HG03196 (cell line): ENCODE measurements around the gene CDCA5.

Experiments
- ATAC-seq: cut with Tn5 transposase; IDR thresholded peaks from one replicate; pipeline ENCODE4 v1.9.1; 2021; ENCODE audit not compliant: unreplicated experiment

Gene CDCA5

DNA sequence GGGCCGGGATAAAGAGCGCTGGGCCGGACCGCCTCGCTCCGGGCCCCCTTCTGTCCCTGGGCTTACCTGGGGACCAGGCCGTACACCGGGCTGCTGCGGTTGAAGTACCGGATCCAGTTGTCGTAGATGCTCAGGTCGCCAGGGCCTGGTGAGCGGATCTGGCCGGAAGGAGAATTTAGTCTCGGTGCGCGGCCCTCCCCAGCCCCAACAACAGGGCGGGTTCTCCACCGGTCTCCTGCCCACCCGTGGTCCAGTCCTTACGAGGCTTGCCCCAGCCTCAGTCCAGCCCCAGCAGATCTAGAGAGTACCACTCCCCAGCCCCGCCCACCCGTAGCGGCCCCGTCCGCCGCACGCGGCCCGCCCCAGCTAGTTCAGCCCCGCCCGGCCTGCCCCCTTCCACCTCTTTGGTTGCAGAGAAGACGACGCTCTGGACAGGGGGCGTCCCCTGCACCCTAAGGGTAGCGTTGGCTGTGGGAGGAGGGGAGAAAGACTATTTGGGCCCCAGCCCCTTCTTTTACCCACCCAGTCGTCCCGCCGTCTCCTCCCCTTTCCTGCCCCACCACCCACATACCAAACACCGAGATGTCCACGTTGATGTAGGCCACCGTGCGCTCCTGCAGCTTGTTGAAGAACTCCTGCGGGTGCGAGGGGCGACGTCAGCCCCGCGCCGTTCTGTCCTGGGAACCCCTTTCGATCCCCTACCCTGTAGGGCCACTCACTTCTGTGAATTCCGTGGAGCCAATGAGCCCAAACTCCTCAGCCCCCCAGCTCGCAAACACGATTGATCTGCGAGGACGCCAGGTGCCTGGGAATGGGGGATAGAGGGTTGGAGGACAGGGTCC is 36.0 kb downstream of the CDCA5 start:
- ATAC-seq: no peak

DNA sequence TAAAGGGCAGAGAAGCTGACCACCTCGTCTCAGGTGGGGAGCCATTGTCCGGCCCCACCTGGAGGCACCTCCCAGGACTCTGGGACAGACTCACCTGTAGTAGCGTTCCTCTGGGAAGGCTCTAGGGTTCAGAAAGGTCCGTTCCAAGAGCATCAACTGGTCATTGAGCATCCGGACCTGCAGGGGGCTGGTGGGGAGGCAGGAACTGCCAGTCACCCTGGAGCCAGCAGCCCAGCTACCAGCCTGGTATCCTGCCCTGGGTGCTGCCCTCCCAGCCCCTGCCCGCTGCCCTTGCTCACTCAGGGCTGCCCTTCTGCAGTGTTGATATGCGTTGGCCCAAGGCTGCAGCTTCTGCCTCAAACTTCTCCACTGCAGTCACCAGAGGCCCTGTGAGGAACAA is 38.1 kb downstream of the CDCA5 start:
- ATAC-seq: no peak

DNA sequence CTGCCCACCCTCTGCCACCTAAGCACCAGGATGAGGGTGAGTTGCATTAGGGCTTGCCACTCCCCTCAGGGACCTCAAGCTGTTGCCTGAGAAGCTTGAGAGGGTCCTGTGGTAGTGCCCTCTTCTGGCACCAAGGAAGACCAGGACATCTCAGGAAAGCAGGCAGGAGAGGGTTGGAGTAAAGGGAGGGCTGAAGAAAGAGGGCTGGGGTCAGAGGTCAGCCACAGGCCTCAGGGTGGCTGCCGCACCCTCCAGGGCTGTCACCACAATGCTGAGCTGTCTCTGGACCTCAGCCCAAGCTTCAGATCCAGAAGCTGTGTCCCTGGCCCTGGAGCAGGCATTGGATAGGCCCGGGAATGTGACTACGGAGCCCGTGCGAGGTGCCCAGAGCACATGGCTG is 38.8 kb downstream of the CDCA5 start:
- no peak for ATAC-seq

DNA sequence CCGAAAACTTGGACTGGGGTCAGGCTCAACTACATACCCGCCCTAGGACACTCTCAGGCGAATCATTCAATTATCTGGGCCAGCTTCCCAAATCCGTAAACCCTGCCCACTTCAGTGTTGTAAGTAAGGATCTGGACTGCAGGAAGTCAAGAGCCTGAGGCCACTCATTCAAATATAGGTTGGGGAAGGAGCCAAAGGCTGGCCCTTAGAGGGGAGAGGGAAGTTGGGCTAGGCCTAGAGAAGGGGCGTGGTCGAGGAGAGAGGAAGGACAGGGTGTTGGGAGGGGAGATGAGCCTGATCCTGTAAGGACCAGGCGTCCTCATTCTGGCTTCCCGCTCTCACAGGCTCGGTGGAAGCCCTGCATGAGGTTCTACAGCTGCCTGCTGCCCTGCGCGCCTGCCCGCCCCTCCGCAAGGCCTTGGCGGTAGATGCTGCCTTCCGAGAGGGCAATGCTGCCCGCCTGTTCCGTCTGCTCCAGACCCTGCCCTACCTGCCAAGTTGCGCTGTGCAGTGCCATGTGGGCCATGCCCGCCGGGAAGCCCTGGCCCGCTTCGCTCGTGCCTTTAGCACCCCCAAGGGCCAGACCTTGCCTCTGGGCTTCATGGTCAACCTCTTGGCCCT is 39.8 kb downstream of the CDCA5 start:
- no peak for ATAC-seq

DNA sequence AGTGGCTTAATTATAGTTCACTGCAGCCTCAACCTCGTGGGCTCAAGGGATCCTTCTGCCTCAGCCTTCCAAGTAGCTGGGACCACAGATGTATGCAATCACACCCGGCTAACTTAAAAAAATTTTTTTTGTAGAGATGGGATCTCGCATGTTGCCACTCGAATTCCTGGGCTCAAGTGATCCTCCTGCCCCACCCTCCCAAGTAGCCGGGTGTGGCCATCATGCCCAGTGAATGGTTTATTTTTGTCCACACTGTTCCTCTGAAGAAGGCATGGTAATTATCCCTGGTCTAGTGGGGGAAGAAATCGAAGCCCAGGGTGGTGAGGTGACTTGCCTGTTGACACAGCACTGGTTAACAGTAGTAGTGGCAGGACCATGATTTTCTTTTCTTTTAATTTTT is 40.9 kb downstream of the CDCA5 start:
- no peak for ATAC-seq

DNA sequence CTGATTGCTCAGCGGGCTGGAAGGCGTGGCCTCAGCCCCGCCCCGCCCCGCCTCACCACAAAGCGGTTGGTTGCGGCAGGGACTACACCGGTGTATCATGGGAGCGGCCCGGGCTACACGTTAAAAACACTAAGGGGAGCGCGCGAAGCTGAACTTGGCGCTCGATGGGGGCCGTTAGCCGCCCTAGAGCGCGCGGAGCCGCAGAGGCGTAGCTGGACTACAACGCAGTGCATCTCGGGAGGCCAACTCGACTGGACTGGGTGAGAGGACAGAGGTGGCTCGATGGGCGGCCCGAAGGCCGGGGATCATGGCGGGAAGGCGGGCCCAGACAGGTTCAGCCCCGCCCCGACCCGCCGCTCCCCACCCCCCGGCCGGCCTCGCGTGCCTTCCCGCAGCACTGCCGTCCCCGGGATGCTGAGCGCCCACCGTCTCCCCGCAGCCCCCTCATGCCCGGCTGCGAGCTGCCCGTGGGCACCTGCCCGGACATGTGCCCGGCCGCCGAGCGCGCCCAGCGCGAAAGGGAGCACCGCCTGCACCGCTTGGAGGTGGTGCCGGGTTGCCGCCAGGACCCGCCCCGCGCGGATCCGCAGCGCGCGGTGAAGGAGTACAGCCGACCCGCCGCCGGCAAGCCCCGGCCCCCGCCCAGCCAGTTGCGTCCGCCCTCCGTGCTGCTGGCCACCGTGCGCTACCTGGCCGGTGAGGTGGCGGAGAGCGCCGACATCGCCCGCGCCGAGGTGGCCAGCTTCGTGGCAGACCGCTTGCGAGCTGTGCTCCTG is 42.8 kb downstream of the CDCA5 start, which contains the start of gene SAC3D1:
Gene SAC3D1, plus strand, starts transcription at position 364 of the 776 bp plus-strand sequence. Its CDS starts 83 bp downstream, at position 447.
- ATAC-seq: peak; percentile 79

DNA sequence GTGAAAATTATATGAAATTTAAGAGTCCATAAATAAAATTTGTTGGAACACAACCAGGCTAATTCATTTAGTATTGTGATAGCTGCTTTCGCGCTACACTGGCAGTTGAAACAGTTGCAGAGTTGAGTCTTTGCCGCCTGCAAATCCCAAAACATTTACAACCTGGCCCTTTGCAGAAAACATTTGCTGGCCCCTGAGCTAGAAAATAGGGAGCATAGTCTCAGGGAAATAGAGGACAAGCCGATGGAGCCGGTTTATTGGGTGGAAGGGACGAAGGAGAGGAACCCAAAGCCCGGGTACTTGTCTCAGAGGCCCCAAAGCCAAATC is 43.4 kb downstream of the CDCA5 start:
- ATAC-seq: no peak

DNA sequence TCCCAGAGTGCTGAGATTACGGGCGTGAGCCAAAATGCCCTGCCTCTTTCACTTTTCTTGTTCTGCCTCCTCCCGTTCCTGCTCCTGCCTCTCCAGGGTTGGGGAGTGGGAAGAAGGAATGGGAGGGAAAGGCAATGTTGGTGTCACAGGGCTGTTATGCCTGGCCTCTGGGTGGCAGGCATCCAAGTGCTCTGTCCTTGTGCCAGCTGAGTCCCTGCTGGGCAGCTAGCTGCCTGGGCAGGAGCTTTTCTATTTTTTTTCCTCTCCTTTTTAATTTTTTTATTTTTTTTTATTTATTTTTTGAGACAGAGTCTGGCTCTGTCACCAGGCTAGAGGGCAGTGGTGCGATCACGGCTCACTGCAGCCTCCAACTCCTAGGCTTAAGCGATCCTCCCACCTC is 46.9 kb downstream of the CDCA5 start:
- no peak for ATAC-seq

DNA sequence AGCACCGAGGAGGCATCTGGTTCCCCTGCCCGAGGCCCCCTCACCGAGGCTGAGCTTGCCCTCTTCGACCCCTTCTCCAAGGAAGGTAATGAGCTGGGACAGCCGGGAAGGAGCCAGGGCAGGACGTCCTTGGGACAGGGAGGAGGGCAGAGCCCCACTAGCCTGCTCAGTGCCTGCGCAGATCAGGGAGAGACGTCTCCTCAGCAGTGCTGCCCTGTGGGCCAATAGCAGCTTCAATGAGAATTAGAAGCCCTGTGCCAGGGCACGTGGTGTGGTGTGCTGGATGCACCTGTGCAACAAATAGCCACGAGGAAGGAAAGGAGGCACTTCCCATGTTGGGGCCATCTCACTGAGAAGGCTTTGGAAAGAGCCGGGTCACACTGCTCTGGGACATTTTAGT is 48.3 kb downstream of the CDCA5 start:
- ATAC-seq: no peak

DNA sequence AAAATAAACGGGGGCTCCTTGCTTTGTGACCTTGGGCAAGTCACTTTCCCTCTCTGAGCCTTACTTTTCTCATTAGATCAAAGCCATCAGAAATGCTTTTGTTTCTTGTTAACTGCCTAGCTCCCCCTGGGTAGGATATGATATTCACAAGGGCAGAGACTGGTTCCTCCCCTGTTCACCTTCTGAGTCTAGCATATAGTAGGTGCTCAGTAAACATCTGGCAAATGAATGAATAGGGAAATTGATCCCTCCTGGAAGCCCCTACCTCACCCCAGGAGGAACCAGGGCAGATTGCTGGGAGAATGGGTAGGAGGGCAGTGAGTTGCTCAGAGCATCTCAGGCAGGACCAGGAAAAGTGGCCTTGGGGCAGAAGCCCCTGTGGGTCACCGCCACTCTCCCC is 49.4 kb downstream of the CDCA5 start:
- no peak for ATAC-seq

DNA sequence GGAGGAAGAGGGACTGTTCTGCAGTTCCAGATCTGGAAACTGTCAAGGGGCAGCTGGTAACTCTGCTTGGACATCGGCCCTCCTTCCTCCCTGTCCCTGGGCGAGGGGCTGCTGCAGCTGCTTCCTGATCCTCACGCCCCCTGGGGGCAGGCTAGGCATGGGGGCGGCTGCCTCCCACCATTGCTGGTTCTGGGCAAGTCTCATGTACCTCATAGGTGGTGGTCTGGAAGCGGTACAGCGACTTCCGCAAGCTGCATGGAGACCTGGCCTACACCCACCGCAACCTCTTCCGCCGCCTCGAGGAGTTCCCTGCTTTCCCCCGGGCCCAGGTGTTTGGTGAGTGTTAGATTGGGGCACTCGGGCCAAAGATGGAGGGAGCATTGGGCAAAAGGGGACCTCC is 51.6 kb downstream of the CDCA5 start:
- ATAC-seq: no peak
